GM12801 (cell line): Measurements from ENCODE around the gene SPRYD3.

Experiments
- CTCF ChIP-seq: IDR thresholded peaks from one replicate; pipeline ENCODE4 v1.5.1; 2011; ENCODE audit warnings: control low read depth; ENCODE audit not compliant: insufficient read length; ENCODE audit errors: extremely low read depth

SPRYD3 gene

GRCh38 chr12:53082637-53083175 lies 3.5 kb upstream of the SPRYD3 start:
- TF ChIP-seq CTCF = no peak

- TF ChIP-seq CTCF = no peak
Measured at GRCh38 chr12:53078425-53079225, 565 bp downstream of the SPRYD3 start.

GRCh38 chr12:53077030-53077429 lies 2.2 kb downstream of the SPRYD3 start:
- TF ChIP-seq CTCF = no peak

GRCh38 chr12:53076461-53076860 lies 2.7 kb downstream of the SPRYD3 start:
- no peak for TF ChIP-seq CTCF

GRCh38 chr12:53074999-53075370 lies 4.2 kb downstream of the SPRYD3 start:
- TF ChIP-seq CTCF = no peak

- no peak for TF ChIP-seq CTCF
Measured at GRCh38 chr12:53074283-53074998, 4.7 kb downstream of the SPRYD3 start.

GRCh38 chr12:53073881-53074280 lies 5.3 kb downstream of the SPRYD3 start:
- TF ChIP-seq CTCF = no peak
